HG03565 (cell line): ENCODE data around the gene ITGB6.

Experiments
- ATAC-seq: cut with Tn5 transposase; IDR thresholded peaks from one replicate; pipeline ENCODE4 v1.9.1; 2021; ENCODE audit warnings: mild to moderate bottlenecking, moderate library complexity; ENCODE audit not compliant: unreplicated experiment

Gene ITGB6

GRCh38 chr2:160096409-160096808, 103.7 kb downstream of the ITGB6 start:
- ATAC-seq: peak; percentile 53

DNA sequence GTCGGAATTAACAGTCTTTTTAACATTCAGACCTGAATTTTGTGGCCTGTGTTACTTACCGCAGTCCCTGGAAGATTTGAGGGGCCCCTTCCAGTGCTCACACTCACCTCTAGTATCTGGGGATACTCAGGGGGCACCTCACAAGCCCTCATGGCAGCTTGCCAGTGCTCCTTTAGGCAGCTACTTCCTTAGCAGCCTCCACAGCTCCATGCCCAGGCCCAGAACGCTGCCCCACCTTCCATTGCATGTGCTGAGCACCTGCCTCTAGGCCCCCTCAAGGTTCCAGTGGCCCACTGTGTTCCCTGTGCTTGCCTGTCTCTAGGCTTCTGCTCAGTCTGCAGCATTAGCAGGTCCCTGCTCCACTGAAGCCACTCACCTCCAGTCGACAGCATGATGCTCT, 107.6 kb downstream of the ITGB6 start:
- ATAC-seq: no peak

DNA sequence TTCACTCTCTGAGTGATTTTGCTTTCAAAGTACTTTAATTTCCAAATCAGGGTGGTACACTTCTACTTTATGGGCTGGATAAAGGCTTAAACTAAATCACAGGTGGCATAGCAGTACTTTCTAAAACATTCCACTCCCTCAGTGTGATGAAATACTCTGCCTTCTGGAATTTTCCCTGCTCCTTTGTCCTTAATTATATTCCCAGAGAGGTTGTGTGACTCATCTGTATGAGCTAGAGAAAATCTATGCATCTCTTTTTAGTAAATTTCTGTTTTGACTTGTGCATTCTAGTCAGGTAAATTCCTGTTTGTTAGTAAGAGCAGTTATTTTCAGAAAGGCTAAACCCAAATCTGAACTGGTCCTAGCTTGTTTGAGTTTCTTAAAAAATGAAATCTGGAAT, 108.7 kb downstream of the ITGB6 start:
- ATAC-seq: no peak

DNA sequence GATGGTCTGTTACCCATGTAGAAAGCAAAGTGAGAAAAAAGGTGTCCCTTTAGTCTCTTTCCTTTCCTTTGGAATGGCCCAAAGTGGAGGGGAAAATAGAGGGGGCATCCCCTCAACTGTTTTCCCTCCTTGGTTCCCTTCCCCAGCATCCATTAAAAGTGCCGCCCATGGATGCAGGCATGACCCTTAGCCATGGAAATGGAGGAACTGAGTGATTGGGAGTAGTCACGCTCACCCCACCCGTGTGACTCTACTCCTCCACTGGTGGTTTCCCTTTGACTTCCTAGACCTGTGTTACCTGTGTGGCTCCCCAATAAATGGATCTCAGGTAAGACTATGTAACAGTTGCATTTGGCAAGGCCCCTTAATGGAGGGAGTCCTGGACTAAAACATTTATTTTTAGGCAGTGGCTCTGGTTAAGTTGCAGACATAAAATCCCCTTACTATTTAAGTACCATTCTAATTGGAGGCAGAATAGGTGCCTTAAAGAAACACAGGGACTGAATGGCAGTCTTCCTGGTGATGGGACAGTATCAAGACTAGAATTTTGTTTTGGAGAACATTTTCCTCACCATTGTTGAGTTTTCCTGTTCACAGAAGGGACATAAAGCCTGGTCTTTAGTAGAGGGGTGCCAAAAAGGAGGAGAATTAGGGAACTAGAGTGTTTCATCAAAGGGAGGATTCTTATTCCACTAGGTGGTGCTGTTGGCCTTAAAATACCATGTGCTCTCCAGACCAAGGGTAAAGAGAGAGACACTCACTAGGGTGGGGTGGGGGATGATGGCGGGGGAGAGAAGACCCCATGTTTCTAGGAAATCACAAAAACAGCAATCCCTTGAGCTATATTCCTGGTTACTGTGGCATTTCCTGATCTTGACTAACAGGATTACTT, 112.0 kb downstream of the ITGB6 start:
- no peak for ATAC-seq

GRCh38 chr2:160085662-160086061, 114.4 kb downstream of the ITGB6 start:
- ATAC-seq: no peak

GRCh38 chr2:160077912-160078810, 121.9 kb downstream of the ITGB6 start:
- no peak for ATAC-seq

- ATAC-seq: no peak
These were observed 123.2 kb downstream of the ITGB6 start for GRCh38 chr2:160076914-160077313.

DNA sequence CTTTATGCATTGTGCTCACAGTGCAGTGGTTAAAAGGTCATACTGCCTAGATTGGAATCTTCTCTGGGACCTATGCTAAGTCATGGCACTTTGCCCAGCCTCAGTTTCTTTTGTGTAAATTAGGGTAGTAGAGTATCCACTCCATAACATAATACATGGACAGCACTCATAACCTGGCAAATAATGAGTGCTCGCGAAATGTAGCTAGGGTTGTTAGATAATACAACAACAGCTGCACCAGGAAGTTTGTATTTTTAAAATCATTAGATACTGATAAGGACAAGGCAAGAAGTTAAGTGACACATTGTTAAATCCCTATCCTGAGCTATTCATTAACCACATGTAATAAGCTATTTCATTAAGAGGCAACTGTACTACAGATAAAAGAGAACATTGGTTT, 123.8 kb downstream of the ITGB6 start:
- ATAC-seq: no peak

DNA sequence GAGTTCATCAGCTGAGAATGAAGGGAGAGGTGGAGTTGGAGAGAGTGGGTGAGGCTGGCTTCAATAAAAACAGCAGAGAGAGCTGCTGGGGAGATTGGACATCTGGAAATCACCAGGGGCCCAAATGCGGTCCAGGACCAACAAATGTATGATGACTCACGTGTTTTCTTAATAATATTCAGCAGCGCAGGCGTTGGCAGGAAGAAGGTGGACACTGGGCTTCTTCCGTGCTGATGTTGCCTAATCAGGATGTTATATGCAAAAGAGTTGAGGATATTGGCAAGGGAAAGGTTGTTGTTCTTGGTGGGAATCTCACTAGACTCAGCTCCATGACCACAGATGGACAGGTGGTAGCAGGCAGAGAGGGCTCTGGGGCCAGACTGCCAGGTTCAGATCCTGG, 124.9 kb downstream of the ITGB6 start:
- no peak for ATAC-seq

DNA sequence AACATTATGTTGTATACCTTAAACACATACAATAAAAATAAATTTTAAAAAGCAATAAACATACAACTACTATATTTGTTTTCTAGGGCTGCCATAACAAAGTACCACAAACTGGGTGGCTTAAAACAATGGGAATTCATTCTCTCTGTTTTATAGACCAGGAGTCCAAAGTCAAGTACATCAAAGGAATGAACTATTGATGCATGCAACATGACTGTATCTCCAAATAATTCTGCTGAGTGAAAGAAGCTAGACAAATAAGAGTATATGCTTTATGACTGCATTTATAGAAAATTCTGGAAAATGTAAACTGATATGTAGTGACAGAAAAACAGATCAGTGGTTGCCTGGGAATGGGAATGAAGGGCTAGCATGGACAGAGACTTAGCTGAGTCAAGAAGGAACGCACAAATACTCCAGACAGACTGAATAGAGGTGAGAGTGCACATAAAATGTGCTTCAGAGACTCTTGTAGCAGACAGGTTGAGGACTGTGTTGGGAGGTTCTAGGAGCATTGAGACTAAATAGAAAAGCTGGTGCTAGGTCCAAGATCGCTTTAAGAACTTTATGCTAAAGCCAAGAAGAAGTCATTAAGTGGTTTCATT, 126.7 kb downstream of the ITGB6 start:
- ATAC-seq: no peak

DNA sequence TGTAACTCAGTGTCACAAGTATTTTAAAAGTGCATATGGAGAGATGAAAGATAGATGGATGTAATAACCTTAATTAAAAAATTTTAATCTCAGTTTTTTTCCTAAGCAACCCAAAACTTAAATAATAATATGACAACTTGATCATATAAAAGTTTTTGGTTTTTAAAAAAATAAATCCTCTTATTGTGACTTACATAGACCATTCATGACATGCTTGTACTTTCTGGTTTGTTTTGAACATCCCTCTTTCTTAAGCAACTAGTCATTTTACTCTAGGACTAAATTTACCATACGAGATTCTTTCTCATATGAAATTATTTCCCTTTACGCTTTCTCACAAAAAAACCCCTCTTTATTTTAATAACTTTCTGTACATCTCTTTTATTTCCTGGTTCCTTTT, 131.2 kb downstream of the ITGB6 start:
- ATAC-seq: no peak

DNA sequence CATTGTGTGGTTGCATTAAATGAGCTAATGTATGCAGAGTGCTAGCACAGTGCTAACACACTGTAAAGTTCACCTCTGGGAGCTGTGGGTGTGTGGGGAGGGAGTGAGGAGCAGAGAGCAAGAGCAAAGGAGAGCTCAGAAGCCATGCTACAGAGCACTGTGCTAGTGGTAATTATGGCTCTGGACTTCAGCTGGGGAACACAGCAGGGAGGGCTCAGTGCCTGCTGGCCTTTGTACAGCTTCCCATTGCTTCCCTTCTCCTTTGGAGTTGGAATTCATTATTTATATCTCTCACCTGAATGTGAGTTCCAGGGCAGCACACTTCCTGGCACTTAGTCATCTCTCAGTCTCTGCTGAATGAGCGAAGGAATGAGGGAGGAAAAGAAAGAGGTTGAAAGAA, 135.2 kb downstream of the ITGB6 start:
- ATAC-seq: no peak

DNA sequence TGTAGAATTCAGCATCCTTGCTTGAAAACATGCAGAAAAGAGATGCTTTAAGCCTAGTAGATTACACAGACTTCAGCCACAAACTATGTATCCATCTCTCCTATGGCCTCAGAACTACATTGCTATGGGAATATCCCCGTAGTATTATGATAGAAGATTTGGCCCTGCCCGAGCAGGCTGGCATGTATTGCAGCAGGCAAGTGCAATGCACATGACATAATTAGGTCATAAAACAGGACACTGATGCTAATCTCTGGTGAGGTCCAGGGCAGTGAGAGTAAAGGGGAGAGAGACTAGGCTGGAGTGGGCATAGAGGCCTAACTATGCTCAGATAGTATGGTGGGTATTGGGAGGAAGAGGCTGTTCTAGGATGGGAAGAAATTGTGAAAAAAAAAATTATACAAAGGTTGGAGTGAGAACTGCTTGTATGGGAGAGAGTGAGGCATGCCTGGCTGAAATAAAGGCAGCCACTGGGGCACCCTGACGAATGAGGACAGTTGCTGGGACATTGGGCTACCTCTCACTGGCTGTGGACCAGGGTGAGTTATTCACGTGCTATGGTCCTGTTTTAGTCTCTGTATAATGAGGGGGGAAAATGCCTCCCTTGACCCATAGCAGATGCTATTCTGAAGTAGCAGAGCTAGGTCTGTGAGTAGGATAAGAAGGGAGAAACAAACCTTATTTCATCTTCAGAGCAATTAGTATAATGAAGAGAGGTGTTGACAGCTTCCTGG, 136.0 kb downstream of the ITGB6 start:
- ATAC-seq: no peak

GRCh38 chr2:160063271-160063670, 136.8 kb downstream of the ITGB6 start:
- no peak for ATAC-seq

DNA sequence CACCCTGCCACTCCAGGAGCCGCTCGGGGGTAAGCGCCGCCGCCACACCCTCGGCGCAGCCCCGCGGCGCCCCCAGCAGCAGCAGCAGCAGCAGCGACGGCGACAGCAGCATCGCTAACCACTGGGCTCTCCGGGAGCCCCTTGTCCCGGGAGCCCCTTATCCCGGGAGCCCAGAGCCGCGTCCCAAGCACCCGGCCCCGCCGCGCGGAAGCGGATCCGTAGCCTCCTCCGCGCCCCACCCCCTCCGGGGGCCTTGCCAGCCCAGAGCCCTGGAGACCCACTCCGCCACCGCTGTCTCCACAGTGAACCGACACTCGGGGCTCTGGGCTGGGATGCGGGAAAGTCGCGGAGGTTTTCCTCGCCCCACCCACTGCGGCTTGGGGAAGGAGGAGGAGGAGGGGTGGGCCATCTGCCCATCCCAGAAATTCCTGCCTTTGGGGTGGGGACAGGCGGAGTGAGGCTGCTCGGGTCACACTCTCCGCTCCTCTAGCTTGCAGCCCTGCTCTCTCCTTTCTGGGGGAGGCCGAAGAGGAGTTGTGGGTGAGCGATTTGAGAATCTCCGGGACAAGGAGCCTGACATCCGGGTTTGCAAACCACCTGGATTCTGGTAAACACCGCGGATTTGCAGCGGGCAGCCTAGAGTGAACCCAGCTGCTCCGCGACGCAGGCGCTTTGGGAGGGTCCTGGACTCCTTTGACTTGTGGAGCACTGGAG, 137.6 kb downstream of the ITGB6 start, which contains the start of gene PLA2R1:
Gene PLA2R1, minus strand, starts transcription at position 324 of the 714 bp plus-strand sequence. Its CDS starts 212 bp downstream, at position 112.
- no peak for ATAC-seq

GRCh38 chr2:160061944-160062291, 138.2 kb downstream of the ITGB6 start:
- no peak for ATAC-seq

- ATAC-seq: no peak
These were observed 138.5 kb downstream of the ITGB6 start for GRCh38 chr2:160061533-160061932.

DNA sequence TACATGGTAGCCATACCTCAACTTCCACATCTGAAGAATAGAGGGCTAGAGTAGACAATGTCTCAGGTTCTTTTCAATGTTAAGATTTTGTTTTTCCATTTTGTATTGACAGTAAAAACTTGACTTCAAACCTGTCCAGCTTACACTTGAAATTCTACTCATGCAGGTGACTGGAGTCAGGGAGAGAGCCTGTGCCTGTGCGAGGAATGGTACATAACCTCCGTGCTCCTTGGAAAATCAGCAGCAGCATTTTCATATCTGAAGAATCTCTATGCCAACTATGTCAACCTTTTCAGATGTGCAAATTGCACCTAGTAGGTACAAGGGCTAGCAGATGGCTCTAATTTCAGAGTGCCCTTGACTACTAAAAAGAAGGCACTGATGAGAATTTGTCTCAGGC, 139.8 kb downstream of the ITGB6 start:
- ATAC-seq: no peak

DNA sequence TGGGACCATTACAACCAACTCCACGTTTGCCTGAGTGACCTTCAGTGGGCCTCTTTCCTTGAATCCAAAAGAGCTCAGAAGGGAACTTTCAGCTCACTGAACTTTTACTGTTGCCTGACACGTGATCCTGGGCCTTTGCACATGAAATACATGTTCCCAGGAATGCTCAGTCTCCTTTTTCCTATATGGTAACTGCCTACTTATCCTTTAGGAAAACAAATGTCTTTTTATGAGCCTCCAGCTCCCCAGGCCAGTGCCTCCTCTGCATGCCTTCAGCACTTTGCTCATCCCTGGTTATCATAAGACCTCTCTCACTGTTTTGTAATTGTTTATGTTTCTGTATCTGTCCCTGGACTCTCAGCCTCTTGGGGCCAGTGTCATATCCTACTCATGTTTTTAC, 142.7 kb downstream of the ITGB6 start:
- ATAC-seq: no peak

DNA sequence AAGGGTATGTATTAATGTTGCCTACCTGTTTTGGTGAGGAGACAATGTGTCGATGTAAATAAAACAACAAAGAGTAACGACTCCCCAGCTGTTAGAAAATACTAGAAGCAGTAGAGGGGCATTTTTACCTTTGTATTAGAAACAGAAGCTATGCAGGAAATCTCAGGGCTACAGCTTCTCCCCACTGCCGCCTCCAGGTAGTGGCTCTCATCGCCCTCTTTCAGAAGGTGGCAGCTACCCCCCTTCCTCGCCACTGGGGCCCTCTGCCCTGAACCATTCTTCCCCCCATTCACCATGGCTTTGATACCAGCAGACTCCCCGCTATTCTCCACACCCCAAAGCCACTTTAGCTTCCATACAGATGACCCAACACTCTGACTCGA, 144.4 kb downstream of the ITGB6 start:
- no peak for ATAC-seq
